ENCODE results near the gene PRRT1B. TPM values are rescaled to one million over a fixed set of nuclear protein-coding genes. Genes with fewer than 3 reads are reported as not detected.

The PRRT1B gene
- 0.79 and 1.1 TPM in 2 replicates for polyA plus RNA-seq (2011; rRNA removed)
- 2.9 and 5.3 TPM in 2 replicates for polyA plus RNA-seq (2012; cell fraction: cytosol; rRNA removed)
- polyA plus RNA-seq (2012; cell fraction: nucleus; rRNA removed): 4.7 and 5.7 TPM in 2 replicates
- 0.63 to 0.96 TPM (median 0.80 TPM) in 3 replicates for polyA plus RNA-seq (2017; fragmentation: RNase III; extraction: RNeasy Plus Mini Kit Qiagen cat#74134 plus additional on column Dnase treatment)
- 0.66 and 1.3 TPM in 2 replicates for polyA minus RNA-seq (2011; rRNA and poly(A)+ RNA removed)

DNA sequence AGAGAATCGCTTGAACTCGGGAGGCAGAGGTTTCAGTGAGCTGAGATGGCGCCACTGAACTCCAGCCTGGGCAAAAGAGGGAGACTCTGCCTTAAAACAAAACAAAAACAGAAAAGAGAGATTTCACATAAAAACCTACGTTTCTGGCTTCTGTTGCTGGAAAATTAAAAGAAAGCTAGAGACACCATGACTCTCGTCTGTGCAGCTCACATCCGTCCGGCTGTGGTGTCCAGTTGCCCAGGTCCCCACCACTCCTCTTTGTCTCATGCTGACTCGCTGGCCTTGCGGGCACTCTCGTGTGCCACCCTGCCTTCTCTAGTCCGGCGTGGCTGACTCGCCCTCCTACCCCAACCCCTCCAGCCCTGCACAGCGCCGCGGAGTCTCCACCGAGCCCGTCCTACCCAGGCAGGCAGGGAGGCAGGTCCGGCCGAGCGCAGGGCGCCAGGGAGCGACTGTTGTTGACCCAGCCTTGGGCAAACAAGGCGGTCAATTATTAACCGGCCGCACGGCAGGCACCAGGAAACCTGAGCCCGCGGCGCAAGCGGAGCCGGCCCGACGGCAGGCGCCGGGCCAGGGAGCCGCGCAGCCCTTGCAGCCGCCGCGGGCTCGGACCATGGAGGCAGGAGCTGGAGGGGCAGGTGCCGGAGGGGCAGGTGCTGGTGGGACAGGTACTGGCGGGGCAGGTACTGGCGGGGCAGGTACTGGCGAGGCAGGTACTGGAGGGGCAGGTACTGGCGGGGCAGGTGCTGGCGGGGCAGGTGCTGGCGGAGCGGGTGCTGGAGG, at the start of gene PRRT1B:
Gene PRRT1B (plus strand): TSS at position 521 of the 783 bp plus-strand sequence. CDS start 93 bp downstream, at position 614.
- Histone ChIP-seq H3K9me3 (peaks cover 34% of the 10 kb centered on the region), H3K4me2 (peak within 1 kb of the TSS; percentile 77), H3K4me3 (peak within 1 kb of the TSS; percentile 48), H3K4me1 (peaks cover 9% of the 10 kb centered on the region; the same call in 1 of the 3 replicates), H3K27ac (peak within 1 kb of the TSS; percentile 55 to 88)
- ChIA-PET CTCF (interaction anchor here (0.7 to 1.9 kb wide), 4 partner anchors 9 to 297 kb away, joined by 3 to 7 read pairs (median 4); no protein-coding TSS in a partner anchor), POLR2A (interaction anchor here (0.6 kb wide), 1 partner anchor 13 kb away, joined by 3 read pairs; no protein-coding TSS in a partner anchor)
- no peak for TF ChIP-seq CHD2 (IDR thresholded peaks at IDR 0.05; ENCODE audit: low read length, partially characterized antibody)
- TF ChIP-seq POLR2A (IDR thresholded peaks at IDR 0.05; ENCODE audit: low read length): peak; percentile 37; the same call in 1 of the 2 replicates
- TF ChIP-seq MAX (IDR thresholded peaks at IDR 0.05): peak; percentile 72
- peak in 1 of 2 experiments; percentile 21; a peak in 1 of 5 replicates for TF ChIP-seq RAD21 (conservative IDR thresholded peaks at IDR 0.05 in 1 of 2, IDR thresholded peaks at IDR 0.05 in 1 of 2)
- TF ChIP-seq ZFP36 (IDR thresholded peaks at IDR 0.05; ENCODE audit: borderline replicate concordance, partially characterized antibody): peak; percentile 29
- 0 out of 5 replicates have a peak, but pooled peaks of 1 of the 2 experiments have one; percentile 36 for TF ChIP-seq JUN (IDR thresholded peaks at IDR 0.05)
- no peak for TF ChIP-seq FOXS1 (CRISPR knock-in tag; IDR thresholded peaks at IDR 0.05)
- TF ChIP-seq GATA3 (IDR thresholded peaks at IDR 0.05; ENCODE audit: borderline replicate concordance): peak; percentile 57; the same call in 1 of the 2 replicates
- 15% methylated on average over 28 of the region's 50 CpGs for WGBS (ENCODE audit: missing lambda C conversion rate)
- peak; percentile 93 to 95 for ATAC-seq
- FAIRE-seq: no peak
- peak; percentile 92 to 94 for DNase-seq (ENCODE audit: low read depth in 1 of 2, low spot score in 1 of 2)

DNA sequence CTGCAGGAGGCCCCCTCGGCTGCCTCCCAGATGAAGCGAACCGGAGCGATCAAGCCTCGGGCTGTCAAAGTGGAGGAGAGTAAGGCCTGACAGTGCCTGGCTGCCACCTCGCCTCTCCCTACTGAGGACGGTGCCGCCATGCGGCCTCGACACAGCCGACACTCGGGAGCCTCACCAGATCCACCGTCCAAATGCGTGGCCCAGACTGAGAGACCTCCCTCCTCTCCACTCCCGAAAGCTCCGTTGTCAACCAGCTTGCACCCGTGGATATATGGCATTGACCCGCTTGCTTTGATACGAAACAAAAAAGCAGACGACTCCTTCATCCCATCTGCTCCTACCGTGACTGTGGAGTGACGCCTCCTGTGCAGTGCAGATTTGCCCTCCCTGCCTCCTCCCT, 49.5 kb upstream of the PRRT1B start:
- H3K4me1 ChIP-seq: no peaks in the 10 kb centered on the region
- 95% methylated on average over 22 of the region's 22 CpGs for WGBS (ENCODE audit: missing lambda C conversion rate)
- ChIA-PET CTCF (interaction anchor here (1.6 to 2.1 kb wide), 3 partner anchors 15 to 160 kb away, joined by 4 to 10 read pairs (median 7); no protein-coding TSS in a partner anchor), POLR2A (no interaction called here)
- FAIRE-seq (no peak), ATAC-seq (no peak), DNase-seq (ENCODE audit: low read depth in 1 of 2, low spot score in 1 of 2) (no peak)
- TF ChIP-seq, protein P1, sequence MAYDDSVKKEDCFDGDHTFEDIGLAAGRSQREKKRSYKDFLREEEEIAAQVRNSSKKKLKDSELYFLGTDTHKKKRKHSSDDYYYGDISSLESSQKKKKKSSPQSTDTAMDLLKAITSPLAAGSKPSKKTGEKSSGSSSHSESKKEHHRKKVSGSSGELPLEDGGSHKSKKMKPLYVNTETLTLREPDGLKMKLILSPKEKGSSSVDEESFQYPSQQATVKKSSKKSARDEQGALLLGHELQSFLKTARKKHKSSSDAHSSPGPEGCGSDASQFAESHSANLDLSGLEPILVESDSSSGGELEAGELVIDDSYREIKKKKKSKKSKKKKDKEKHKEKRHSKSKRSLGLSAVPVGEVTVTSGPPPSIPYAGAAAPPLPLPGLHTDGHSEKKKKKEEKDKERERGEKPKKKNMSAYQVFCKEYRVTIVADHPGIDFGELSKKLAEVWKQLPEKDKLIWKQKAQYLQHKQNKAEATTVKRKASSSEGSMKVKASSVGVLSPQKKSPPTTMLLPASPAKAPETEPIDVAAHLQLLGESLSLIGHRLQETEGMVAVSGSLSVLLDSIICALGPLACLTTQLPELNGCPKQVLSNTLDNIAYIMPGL (CRISPR knock-in tag; IDR thresholded peaks at IDR 0.05; ENCODE audit: borderline replicate concordance): no peak
- TF ChIP-seq CHD4 (IDR thresholded peaks at IDR 0.05; ENCODE audit: borderline replicate concordance) (no peak), HDAC2 (IDR thresholded peaks at IDR 0.05) (no peak), HOXA7 (CRISPR knock-in tag; IDR thresholded peaks at IDR 0.05) (no peak), KDM1A (IDR thresholded peaks at IDR 0.05; ENCODE audit: low read depth) (no peak), RCOR1 (IDR thresholded peaks at IDR 0.05; ENCODE audit: low read depth, low read length) (no peak), CBX8 (IDR thresholded peaks at IDR 0.05) (no peak), CHD2 (IDR thresholded peaks at IDR 0.05; ENCODE audit: low read length, partially characterized antibody) (no peak), NFE2L2 (conservative IDR thresholded peaks at IDR 0.05; ENCODE audit: low read length) (no peak), GATA3 (IDR thresholded peaks at IDR 0.05; ENCODE audit: borderline replicate concordance) (no peak), MAZ (IDR thresholded peaks at IDR 0.05; ENCODE audit: borderline replicate concordance, low read depth, low read length) (no peak), EP300 (IDR thresholded peaks at IDR 0.05) (no peak), TFCP2L1 (CRISPR knock-in tag; IDR thresholded peaks at IDR 0.05) (no peak), PBX3 (IDR thresholded peaks at IDR 0.05) (no peak), MAX (IDR thresholded peaks at IDR 0.05) (no peak)
- TF ChIP-seq, protein P2, sequence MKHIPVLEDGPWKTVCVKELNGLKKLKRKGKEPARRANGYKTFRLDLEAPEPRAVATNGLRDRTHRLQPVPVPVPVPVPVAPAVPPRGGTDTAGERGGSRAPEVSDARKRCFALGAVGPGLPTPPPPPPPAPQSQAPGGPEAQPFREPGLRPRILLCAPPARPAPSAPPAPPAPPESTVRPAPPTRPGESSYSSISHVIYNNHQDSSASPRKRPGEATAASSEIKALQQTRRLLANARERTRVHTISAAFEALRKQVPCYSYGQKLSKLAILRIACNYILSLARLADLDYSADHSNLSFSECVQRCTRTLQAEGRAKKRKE (CRISPR knock-in tag; IDR thresholded peaks at IDR 0.05; ENCODE audit: low read depth): no peak
- no peak overlapping the region for H3K4me2 ChIP-seq
- no peak overlapping the region for H3K4me3 ChIP-seq
- H3K27ac ChIP-seq: no peak overlapping the region
- H3K9me3 ChIP-seq: no peaks in the 10 kb centered on the region
